Keratinocyte (primary cell): Measurements from ENCODE around the gene TMEM266. TPM values are rescaled to one million over a fixed set of nuclear protein-coding genes. Genes with fewer than 3 reads are reported as not detected.

Experiments
- DNase-seq: peaks from one replicate; pipeline ENCODE4 v3.0.0-alpha.2; 2011; ENCODE audit warnings: low read depth, missing footprints, low spot score
- FAIRE-seq: peaks from 2 replicates; lab custom pipeline; 2011; peaks lifted over from hg19 to GRCh38; lab: Jason Lieb, UNC
- H2AFZ ChIP-seq: 2 replicates; pipeline ENCODE4 v1.6.0; 2012; ENCODE audit warnings: low read length, control low read depth, inconsistent platforms; ENCODE audit not compliant: control insufficient read depth
- H3K27ac ChIP-seq: 2 replicates; pipeline ENCODE4 v1.5.1; 2011; ENCODE audit warnings: low read length; ENCODE audit not compliant: control insufficient read depth, insufficient read depth
- H3K27me3 ChIP-seq: 3 replicates; pipeline ENCODE4 v1.6.0; 2011; ENCODE audit warnings: low read length; ENCODE audit not compliant: control insufficient read depth, insufficient read depth; ENCODE audit errors: extremely low read depth
- H3K36me3 ChIP-seq, 2 experiments: 2 replicates in 1 of 2; 3 replicates in 1 of 2; pipeline ENCODE4 v1.5.1; 2011; ENCODE audit warnings: low read length in 2 of 2, mild to moderate bottlenecking in 1 of 2; ENCODE audit not compliant: control insufficient read depth in 2 of 2, insufficient read depth in 2 of 2; ENCODE audit errors: extremely low read depth in 1 of 2
- H3K4me1 ChIP-seq: 3 replicates; pipeline ENCODE4 v1.5.1; 2011; ENCODE audit warnings: low read length; ENCODE audit not compliant: control insufficient read depth, insufficient read depth; ENCODE audit errors: extremely low read depth
- H3K4me2 ChIP-seq: 3 replicates; pipeline ENCODE4 v1.6.0; 2011; ENCODE audit warnings: low read depth, low read length; ENCODE audit not compliant: control insufficient read depth, insufficient read depth; ENCODE audit errors: extremely low read depth
- H3K4me3 ChIP-seq, 3 experiments: fragments of 200-600 bp in 1 of 3; sonication (generic) in 1 of 3; 2 replicates in 2 of 3; 3 replicates in 1 of 3; pipeline ENCODE4 v1.5.1; 2011 to 2016; ENCODE audit warnings: low read length in 3 of 3, mild to moderate bottlenecking in 3 of 3, control low read depth in 2 of 3, inconsistent platforms in 1 of 3, low read depth in 1 of 3, mixed read lengths in 1 of 3, mixed run types in 1 of 3, moderate library complexity in 1 of 3; ENCODE audit not compliant: control insufficient read depth in 2 of 3, insufficient read depth in 2 of 3; ENCODE audit errors: extremely low read depth in 1 of 3
- H3K79me2 ChIP-seq: 2 replicates; pipeline ENCODE4 v1.6.0; 2012; ENCODE audit warnings: low read length; ENCODE audit not compliant: control insufficient read depth, insufficient read depth
- H3K9ac ChIP-seq: 3 replicates; pipeline ENCODE4 v1.6.0; 2011; ENCODE audit warnings: low read length; ENCODE audit not compliant: control insufficient read depth, insufficient read depth; ENCODE audit errors: extremely low read depth
- H3K9me1 ChIP-seq: 3 replicates; pipeline ENCODE4 v1.6.0; 2011; ENCODE audit warnings: low read length; ENCODE audit not compliant: control insufficient read depth, insufficient read depth; ENCODE audit errors: extremely low read depth
- H3K9me3 ChIP-seq: 2 replicates; pipeline ENCODE4 v1.5.1; 2012; ENCODE audit warnings: low read depth, low read length; ENCODE audit not compliant: control insufficient read depth
- H4K20me1 ChIP-seq: 3 replicates; pipeline ENCODE4 v1.6.0; 2011; ENCODE audit warnings: low read length; ENCODE audit not compliant: control insufficient read depth, insufficient read depth; ENCODE audit errors: extremely low read depth
- EZH2 ChIP-seq: IDR thresholded peaks from one replicate; pipeline ENCODE4 v1.6.1; 2012; ENCODE audit warnings: inconsistent platforms, mild to moderate bottlenecking, low read length, moderate library complexity
- dilution Hi-C: fragments of 300-500 bp; cut with MboI; formaldehyde crosslinking; loops from one replicate; pipeline ENCODE4 v1.7.0; 2020; ENCODE audit warnings: low sequenced_read_pairs; ENCODE audit not compliant: extremely low pct_ligation_motif_present
- polyA plus RNA-seq, 5 experiments: library from polyadenylated mRNA; depleted of rRNA in 3 of 5; stranded (reverse) in 3 of 5; stranded (forward) in 1 of 5; unstranded in 1 of 5; fragments of >200 nt; gene quantifications; 1 replicate in 1 of 5; 2 replicates in 3 of 5; 3 replicates in 1 of 5; pipeline versions ENCODE4 v1.2.1 to v1.2.3, GENCODE V29; 2011 to 2012; ENCODE audit warnings: missing spikeins in 2 of 5, low read depth in 1 of 5, low replicate concordance in 1 of 5
- TF ChIP-seq, protein P1 (sequence below), 3 experiments: IDR thresholded peaks in 1 of 3; conservative IDR thresholded peaks in 1 of 3; optimal IDR thresholded peaks in 1 of 3; 2 replicates in 2 of 3; 3 replicates in 1 of 3; pipeline versions ENCODE3 to v1.5.1; 2011; ENCODE audit warnings: low read length in 3 of 3, mild to moderate bottlenecking in 3 of 3, moderate library complexity in 2 of 3, control low read depth in 1 of 3, inconsistent platforms in 1 of 3; ENCODE audit not compliant: insufficient read depth in 2 of 3; ENCODE audit errors: extremely low read depth in 1 of 3

TMEM266 gene
- polyA plus RNA-seq, 1 donor (not counting 4 experiments of a cell fraction or from before 2014, with no cell fraction given) = 0.03 TPM

- Histone ChIP-seq H3K4me2 (no peak overlapping the region), H3K4me1 (peaks cover 33% of the 10 kb centered on the region), H3K27me3 (no peaks in the 10 kb centered on the region), H3K79me2 (no peaks in the 10 kb centered on the region), H4K20me1 (peaks cover 6% of the 10 kb centered on the region), H3K9me3 (no peaks in the 10 kb centered on the region), H3K9ac (no peak overlapping the region), H3K27ac (no peak overlapping the region), H3K4me3 (no peak overlapping the region), H2AFZ (no peak overlapping the region), H3K9me1 (no peaks in the 10 kb centered on the region), H3K36me3 (peaks cover 0 to 8% of the 10 kb centered on the region in 2 experiments)
- TF ChIP-seq EZH2 = no peak
- TF ChIP-seq, protein P1, sequence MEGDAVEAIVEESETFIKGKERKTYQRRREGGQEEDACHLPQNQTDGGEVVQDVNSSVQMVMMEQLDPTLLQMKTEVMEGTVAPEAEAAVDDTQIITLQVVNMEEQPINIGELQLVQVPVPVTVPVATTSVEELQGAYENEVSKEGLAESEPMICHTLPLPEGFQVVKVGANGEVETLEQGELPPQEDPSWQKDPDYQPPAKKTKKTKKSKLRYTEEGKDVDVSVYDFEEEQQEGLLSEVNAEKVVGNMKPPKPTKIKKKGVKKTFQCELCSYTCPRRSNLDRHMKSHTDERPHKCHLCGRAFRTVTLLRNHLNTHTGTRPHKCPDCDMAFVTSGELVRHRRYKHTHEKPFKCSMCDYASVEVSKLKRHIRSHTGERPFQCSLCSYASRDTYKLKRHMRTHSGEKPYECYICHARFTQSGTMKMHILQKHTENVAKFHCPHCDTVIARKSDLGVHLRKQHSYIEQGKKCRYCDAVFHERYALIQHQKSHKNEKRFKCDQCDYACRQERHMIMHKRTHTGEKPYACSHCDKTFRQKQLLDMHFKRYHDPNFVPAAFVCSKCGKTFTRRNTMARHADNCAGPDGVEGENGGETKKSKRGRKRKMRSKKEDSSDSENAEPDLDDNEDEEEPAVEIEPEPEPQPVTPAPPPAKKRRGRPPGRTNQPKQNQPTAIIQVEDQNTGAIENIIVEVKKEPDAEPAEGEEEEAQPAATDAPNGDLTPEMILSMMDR (optimal IDR thresholded peaks at IDR 0.05 in 1 of 3, IDR thresholded peaks at IDR 0.05 in 1 of 3, conservative IDR thresholded peaks at IDR 0.05 in 1 of 3; ENCODE audit: extremely low read depth in 1 of 3, insufficient read depth in 2 of 3, low read length in 3 of 3) = no peak
- dilution Hi-C loops = no loop called here
- no peak for FAIRE-seq
- no peak for DNase-seq
Measured at GRCh38 chr15:76200641-76201105, 140.9 kb downstream of the TMEM266 start.

DNA sequence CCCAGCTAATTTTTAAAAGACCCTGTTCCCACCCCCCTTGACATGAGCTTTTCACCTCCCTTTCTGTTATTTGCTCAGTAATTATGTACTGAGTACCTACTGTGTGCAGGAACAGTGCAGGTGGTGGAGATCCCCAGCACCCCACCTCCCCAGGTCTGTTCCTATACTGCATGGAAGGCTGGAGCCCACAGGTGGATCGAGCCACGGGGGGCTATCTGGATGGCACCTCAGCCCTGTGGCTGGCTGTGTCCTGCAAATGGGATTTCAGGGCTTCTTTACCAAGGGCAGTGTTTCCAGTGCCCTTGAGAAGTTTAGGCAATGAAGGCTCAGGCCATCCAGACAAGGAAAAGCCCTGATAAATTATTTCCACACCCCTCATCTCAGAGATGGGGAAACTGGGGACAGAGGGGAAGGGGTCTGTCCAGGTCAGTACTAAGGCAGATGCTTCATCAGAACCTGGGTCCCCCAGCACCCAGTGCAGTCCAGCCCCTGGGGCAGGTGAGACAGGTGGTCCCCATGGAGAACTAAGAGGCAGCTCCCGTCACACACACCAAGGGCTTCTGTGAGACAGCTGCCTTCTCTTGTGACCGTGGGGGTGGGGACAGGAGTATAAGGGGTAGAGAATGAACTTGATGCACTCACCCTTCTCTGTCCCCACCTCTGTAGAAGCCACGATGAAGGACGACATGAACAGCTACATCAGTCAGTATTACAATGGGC, 141.9 kb downstream of the TMEM266 start:
- H3K4me1 ChIP-seq = peaks cover 29% of the 10 kb centered on the region
- no peaks in the 10 kb centered on the region for H3K9me3 ChIP-seq
- peaks cover 3% of the 10 kb centered on the region for H4K20me1 ChIP-seq
- FAIRE-seq = no peak
- dilution Hi-C loops = no loop called here
- no peak for TF ChIP-seq EZH2
- TF ChIP-seq, protein P1 (optimal IDR thresholded peaks at IDR 0.05 in 1 of 3, IDR thresholded peaks at IDR 0.05 in 1 of 3, conservative IDR thresholded peaks at IDR 0.05 in 1 of 3; ENCODE audit: extremely low read depth in 1 of 3, insufficient read depth in 2 of 3, low read length in 3 of 3) = no peak
- DNase-seq = no peak
- H3K27me3 ChIP-seq = no peaks in the 10 kb centered on the region
- no peak overlapping the region for H2AFZ ChIP-seq
- H3K9ac ChIP-seq = no peak overlapping the region
- H3K9me1 ChIP-seq = no peaks in the 10 kb centered on the region
- H3K4me2 ChIP-seq = no peak overlapping the region
- no peak overlapping the region for H3K4me3 ChIP-seq
- H3K79me2 ChIP-seq = no peaks in the 10 kb centered on the region
- H3K36me3 ChIP-seq = peaks cover 0 to 8% of the 10 kb centered on the region in 2 experiments
- no peak overlapping the region for H3K27ac ChIP-seq
